ENCODE results near the gene CD28.
"Not testable (repeated sequence)": the region's sequence is repeated elsewhere in the genome, so short reads cannot be mapped to it uniquely, and the experiment has no call there.

CD28 gene

DNA sequence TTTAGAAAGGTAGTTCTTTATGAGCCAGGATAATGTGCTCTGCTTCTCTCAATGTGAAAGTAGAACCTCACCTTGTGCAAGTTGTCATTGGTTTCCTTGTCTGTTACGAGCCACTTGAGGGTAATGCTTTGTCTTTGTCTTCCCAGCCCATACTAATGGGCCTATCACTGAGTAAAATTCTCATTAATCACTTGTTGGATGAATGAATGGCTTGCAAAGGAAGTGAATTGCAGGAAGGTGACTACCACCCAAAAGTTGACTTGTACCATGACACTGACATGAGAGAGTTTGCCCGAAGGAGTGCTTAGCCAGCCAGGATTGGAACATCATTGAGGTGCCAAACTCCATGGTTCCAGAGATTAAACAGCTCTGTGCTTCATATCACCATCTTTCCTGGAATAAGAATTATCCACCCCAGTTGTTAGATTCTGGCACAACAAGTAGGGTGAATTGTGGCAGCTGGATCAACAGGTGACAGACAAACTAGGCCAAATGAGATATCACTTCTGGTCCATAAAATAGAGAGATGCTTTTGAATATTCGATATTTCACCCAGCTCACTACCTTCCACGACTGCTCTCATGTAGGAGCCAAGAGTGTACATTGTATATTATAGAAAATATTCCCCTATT is 20.5 kb upstream of the CD28 start:
- DNase-seq (ENCODE audit: low read depth in 2 of 2), result no peak

- no peak for DNase-seq (ENCODE audit: low read depth in 2 of 2)
Measured at GRCh38 chr2:203687165-203687564, 19.3 kb upstream of the CD28 start.

DNA sequence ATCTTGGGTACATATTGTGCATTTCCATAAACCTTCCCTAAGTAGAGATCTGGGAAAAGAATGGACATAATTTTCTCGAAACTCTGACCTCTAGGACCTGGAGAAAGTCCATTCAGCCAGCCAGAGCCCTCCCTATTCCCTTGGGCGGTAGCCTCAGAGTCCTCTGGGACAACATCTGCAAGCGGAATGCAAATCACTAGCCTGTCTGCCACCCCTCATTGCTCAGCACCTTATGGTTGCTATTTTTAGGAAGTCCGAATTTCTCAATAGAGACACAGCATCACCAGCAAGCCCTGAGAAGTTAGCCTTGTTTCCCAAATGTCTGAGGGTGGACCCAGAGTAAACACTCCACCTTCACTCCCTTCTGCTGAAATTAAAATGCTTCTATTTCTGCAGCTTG is 17.6 kb upstream of the CD28 start:
- no peak for DNase-seq (ENCODE audit: low read depth in 2 of 2)

DNA sequence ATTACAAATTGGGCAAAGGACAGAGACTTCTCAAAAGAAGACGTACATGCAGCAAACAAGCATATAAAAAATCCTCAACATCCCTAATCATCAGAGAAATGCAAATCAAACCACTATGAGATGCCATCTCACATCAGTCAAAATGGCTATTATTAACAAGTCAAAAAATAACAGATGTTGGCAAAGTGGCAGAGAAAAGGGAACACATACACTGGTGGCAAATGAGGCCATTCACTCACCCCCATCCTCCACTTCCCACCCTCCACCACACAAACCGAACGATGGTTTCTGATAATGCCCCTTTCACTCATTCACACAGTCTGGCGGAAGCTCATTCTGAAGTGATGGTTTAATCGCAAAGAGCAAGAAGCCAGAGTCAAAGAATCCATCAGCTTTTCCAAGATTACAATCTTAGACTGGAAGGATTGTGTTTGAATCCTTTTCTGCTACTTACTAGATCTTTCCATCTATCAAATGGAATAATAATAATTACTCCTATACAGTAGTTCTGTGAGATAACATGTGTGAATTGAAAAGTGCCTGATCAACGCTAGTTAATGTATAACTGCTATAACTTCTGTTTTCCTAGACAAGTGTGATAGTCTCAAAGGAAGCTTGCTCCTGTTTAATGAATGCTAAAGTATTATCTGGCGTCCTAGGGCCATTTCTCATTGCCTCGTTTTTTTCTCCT is 16.9 kb upstream of the CD28 start:
- no peak for DNase-seq (ENCODE audit: low read depth in 2 of 2)

GRCh38 chr2:203690117-203690431 is 16.4 kb upstream of the CD28 start:
- no peak for DNase-seq (ENCODE audit: low read depth in 2 of 2)

DNA sequence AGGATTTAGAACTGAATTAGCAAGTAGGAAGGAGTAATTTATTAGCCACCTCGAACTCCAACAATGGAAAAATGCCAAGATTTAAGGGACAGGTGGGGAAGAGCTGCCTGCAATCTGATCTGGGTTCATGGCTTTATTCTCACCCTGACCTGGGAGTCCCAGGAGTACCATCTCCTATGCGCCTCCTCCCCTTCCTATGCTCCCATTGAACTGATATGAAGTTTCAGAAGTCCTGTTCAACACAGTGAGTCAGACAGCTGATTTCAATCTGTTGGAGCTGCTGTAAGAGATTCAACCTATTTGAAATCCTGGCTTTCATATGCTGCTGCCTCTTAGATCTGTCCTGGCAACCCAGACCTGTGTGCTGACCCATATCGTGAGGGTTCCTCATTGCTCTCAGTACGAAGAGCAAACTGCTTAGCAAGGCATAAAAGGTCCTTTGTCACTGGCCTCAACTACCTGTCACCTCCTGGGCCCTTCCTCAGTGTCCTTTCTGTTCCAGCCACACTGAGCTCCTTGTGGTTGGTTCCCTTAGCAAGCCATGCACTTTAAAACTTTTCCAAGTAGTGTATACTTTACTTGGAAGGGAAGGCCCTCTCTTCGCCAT is 15.9 kb upstream of the CD28 start:
- DNase-seq (ENCODE audit: low read depth in 2 of 2), result no peak

- no peak for DNase-seq (ENCODE audit: low read depth in 2 of 2)
Measured at GRCh38 chr2:203691149-203691548, 15.3 kb upstream of the CD28 start.

DNA sequence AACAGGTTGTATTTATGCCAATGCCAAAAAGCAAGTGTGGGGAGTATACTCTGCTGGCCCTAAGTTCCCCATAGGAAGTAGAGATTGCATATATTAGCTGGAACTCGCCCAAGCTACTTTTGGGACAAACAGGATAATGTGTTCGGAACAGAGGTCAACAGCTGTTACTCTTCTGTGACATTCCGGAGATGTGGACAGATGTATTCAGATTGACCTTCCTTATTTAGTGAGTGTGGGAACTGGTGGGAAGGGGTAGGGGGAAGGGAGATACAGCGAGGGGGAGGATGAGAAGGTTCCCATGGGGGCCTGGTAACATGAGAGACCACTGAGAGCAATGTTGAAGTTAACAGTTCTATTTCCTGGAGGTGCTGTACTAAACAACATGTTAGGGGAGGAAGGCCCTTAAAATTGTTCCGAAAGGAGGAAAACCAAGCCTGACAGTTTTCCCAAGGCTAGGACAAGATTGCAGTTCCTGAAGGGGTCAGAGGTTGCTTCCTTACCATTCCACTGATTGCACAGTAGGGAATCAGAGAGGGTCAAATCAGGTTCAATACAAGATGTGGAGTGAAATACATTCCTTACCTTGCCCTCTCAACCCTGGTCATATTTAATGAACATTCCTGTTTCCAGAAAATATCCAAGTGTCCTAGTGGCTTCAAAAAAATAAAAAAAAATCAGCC is 14.3 kb upstream of the CD28 start:
- no peak for DNase-seq (ENCODE audit: low read depth in 2 of 2)

GRCh38 chr2:203693242-203693879 is 13.1 kb upstream of the CD28 start:
- no peak for DNase-seq (ENCODE audit: low read depth in 2 of 2)

- DNase-seq (ENCODE audit: low read depth in 2 of 2), result no peak
Measured at GRCh38 chr2:203694191-203694590, 12.2 kb upstream of the CD28 start.

GRCh38 chr2:203697190-203697589 is 9.2 kb upstream of the CD28 start:
- no peak for DNase-seq (ENCODE audit: low read depth in 2 of 2)

GRCh38 chr2:203697763-203698162 is 8.7 kb upstream of the CD28 start:
- not testable (repeated sequence) for DNase-seq (ENCODE audit: low read depth in 2 of 2)

DNA sequence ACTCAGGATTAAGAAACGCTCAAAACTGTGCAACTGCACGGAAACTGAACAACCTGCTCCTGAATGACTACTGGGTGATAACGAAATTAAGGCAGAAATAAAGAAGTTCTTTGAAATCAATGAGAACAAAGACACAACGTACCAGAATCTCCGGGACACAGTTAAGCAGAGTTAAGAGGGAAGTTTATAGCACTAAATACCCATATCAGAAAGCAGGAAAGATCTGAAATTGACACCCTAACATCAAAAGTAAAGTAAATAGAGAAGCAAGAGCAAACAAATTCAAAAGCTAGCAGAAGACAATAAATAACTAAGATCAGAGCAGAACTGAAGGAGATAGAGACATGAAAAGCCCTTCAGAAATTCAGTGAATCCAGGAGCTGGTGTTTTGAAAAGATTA is 8.0 kb upstream of the CD28 start:
- not testable (repeated sequence) for DNase-seq (ENCODE audit: low read depth in 2 of 2)

DNA sequence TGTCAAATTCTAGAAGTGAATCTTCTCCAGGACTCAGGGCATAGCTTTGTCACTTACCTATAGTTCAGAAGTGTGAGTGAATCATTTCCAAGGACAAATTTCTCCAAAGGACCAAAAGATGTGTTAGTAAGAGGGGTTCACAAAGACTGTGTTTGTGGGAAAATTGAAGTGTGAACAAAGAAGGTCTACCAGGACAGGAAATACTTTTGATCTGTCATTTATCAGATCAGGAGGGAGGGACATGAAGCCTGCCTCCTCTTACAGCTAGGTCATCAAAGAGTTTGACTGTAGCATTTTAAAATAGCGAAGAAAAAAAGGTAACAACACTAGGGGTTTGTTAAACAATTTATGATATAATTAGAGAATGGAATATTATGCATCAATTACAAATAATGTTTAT is 2.0 kb upstream of the CD28 start:
- DNase-seq (ENCODE audit: low read depth in 2 of 2), result no peak

- no peak for DNase-seq (ENCODE audit: low read depth in 2 of 2)
Measured at GRCh38 chr2:203705178-203705577, 1.3 kb upstream of the CD28 start.

DNA sequence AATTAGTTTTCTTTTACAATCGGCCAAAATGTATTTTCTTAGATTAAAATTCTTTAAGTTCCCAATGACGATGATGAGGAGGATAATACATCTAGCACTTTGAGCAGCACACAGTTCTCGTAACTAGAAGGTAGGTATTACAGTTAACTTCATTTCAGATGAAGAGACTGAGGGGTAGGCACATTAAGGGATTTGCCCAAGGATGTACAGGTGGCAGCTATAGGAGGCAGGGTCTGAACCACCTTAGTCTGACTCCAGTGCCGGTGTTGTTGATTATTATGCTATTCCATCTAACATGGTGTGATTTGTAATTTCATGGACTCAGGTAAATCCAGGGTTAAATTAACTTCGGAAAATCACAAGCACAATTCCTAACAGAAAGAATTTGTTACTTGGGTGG is 1.1 kb downstream of the CD28 start:
- DNase-seq (ENCODE audit: low read depth in 2 of 2), result no peak

- DNase-seq (ENCODE audit: low read depth in 2 of 2), result no peak
Measured at GRCh38 chr2:203708846-203709396, 2.5 kb downstream of the CD28 start.

DNA sequence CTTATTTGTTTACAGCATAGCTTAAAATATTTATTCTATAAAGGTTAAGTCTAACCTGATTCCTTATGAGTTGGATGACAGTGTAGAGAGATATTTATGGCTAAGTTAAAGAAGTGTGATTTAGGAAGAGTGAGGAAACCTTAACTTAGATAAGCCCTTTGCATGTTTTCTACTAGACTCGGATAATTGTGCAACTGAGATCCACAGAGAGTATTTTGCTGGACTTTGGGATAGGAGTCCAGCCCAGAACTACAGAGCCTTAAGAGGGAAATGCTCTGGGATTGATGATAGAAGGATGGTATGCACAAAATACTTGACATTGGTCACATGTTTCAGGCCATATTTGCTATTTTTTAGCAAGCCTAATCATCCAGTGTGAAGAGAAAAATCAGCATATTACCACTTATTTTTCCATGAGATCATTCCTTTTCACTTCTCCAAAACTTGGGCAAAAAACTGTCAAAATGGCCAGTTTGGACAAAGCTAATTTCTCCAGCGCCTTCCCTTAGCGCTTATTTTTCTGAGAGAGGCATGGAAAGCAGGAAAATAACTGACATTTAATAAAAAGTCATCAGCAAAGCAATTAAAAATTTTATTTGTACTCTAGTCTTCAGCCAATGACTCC is 3.1 kb downstream of the CD28 start:
- DNase-seq (ENCODE audit: low read depth in 2 of 2), result no peak

GRCh38 chr2:203710226-203710625 is 3.8 kb downstream of the CD28 start:
- DNase-seq (ENCODE audit: low read depth in 2 of 2), result no peak

GRCh38 chr2:203710952-203711351 is 4.5 kb downstream of the CD28 start:
- no peak for DNase-seq (ENCODE audit: low read depth in 2 of 2)

GRCh38 chr2:203711399-203711798 is 5.0 kb downstream of the CD28 start:
- no peak for DNase-seq (ENCODE audit: low read depth in 2 of 2)

DNA sequence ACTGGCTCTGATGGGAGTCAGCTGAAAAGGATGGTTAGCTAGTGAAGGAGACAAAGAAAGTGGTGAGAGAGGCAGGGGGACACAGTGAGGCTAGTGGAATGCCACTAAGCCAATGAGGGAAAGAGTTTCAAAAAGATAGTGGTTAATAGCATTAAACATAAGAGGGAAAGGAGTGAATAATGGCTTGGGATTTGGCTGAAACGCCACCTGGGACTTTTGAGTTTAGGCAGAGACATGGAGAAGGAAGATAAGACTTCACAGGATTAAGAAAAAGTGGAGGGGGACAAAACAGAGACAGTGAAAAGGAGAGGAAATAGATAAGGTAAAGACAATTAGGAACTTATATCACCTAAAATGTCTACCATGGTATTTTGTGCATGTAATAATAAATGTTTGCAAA is 6.9 kb downstream of the CD28 start:
- DNase-seq (ENCODE audit: low read depth in 2 of 2), result no peak

Measured in activated CD8-positive, alpha-beta memory T cell treated with anti-CD3 and anti-CD28 coated beads for 4 hours (primary cell).